ENCODE measurements around the gene SPINK5. TPM values are rescaled to one million over a fixed set of nuclear protein-coding genes. Genes with fewer than 3 reads are reported as not detected.

SPINK5 gene
- polyA plus RNA-seq, 3 donors, result not detected

DNA sequence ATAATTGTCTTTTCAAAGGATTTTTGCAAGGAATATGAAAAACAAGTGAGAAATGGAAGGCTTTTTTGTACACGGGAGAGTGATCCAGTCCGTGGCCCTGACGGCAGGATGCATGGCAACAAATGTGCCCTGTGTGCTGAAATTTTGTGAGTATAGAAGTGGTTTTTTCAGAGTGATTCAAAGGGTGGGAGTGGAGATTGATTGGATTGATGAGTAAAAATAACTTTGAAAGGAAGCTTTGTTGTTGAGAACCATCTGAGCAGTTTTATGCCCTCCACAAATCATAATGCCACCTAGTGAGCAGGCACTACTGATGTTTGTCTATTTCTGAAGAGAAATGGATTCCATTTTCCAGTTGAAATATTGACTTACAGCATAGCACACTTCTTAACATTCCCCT, 30.6 kb downstream of the SPINK5 start:
- no peaks in the 10 kb centered on the region for H3K9me3 ChIP-seq (replicated peaks in 1 of 2; ENCODE audit: control insufficient read depth in 1 of 2, insufficient read depth in 1 of 2, low read length in 2 of 2)
- peaks cover 0 to 3% (median 1%) of the 10 kb centered on the region in 3 donors for H3K27me3 Mint-ChIP-seq (ENCODE audit: low read depth in 3 of 3)
- no peak overlapping the region for H3K4me3 ChIP-seq (replicated peaks in 1 of 3; ENCODE audit: low read depth in 2 of 3, low read length in 3 of 3)
- no peaks in the 10 kb centered on the region for H3K36me3 Mint-ChIP-seq
- intact Hi-C loops (cut with micrococcal nuclease), result no loop called here
- no peaks in the 10 kb centered on the region for H3K4me1 ChIP-seq (ENCODE audit: control insufficient read depth in 1 of 2, insufficient read depth in 2 of 2, low read length in 2 of 2)
- H3K9me3 Mint-ChIP-seq, result no peaks in the 10 kb centered on the region
- H3K27me3 ChIP-seq (ENCODE audit: control insufficient read depth in 2 of 2, insufficient read depth in 2 of 2, low read length in 2 of 2), result no peaks in the 10 kb centered on the region
- H3K9ac ChIP-seq (ENCODE audit: insufficient read depth, low read length, poor library complexity, severe bottlenecking), result no peak overlapping the region
- no peak overlapping the region for H3K27ac Mint-ChIP-seq
- no peak overlapping the region for H3K4me2 ChIP-seq (replicated peaks; ENCODE audit: extremely low read depth, low read length, poor library complexity, severe bottlenecking)
- TF ChIP-seq, protein P1, sequence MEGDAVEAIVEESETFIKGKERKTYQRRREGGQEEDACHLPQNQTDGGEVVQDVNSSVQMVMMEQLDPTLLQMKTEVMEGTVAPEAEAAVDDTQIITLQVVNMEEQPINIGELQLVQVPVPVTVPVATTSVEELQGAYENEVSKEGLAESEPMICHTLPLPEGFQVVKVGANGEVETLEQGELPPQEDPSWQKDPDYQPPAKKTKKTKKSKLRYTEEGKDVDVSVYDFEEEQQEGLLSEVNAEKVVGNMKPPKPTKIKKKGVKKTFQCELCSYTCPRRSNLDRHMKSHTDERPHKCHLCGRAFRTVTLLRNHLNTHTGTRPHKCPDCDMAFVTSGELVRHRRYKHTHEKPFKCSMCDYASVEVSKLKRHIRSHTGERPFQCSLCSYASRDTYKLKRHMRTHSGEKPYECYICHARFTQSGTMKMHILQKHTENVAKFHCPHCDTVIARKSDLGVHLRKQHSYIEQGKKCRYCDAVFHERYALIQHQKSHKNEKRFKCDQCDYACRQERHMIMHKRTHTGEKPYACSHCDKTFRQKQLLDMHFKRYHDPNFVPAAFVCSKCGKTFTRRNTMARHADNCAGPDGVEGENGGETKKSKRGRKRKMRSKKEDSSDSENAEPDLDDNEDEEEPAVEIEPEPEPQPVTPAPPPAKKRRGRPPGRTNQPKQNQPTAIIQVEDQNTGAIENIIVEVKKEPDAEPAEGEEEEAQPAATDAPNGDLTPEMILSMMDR (IDR thresholded peaks at IDR 0.05), result no peak
- H4K20me1 ChIP-seq (ENCODE audit: insufficient read depth, low read length), result no peaks in the 10 kb centered on the region
- no peak for DNase-seq
- no peaks in the 10 kb centered on the region for H3K79me2 ChIP-seq (ENCODE audit: insufficient read depth, low read length)
- H2AFZ ChIP-seq (ENCODE audit: insufficient read depth, low read depth, low read length, poor library complexity, severe bottlenecking), result no peak overlapping the region
- WGBS (ENCODE audit: insufficient coverage), result 88% methylated on average over 3 of the region's 3 CpGs
- no peak overlapping the region for H3K4me3 Mint-ChIP-seq
- no peaks in the 10 kb centered on the region for H3K36me3 ChIP-seq (replicated peaks in 1 of 2; ENCODE audit: control insufficient read depth in 1 of 2, insufficient read depth in 2 of 2, low read length in 2 of 2)
- H3K4me1 Mint-ChIP-seq, result no peaks in the 10 kb centered on the region
- H3K27ac ChIP-seq (ENCODE audit: low read depth in 1 of 2, low read length in 2 of 2), result no peak overlapping the region

DNA sequence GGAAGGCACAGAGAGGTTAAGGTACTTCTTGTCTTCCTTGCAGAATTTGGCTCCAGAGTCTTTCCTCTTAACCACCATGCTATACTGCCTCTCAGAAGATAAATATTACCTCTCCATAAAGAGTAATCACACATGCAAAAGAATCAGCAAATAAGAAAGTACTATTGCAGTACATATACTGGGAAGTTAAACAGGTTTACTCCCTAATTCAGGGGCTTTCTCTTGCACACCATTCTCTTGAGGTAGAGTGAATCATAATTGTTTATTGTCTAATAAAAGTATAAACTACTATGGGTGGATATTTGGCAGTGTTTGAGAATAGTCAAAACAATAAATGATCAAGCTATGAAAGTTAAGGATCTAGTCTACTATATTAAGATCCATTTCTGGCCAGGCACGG, 40.4 kb downstream of the SPINK5 start:
- intact Hi-C loops (cut with micrococcal nuclease), result no loop called here
- WGBS (ENCODE audit: insufficient coverage), result no CpG with 5 or more reads among the region's 1 CpG
- Histone ChIP-seq H3K4me3 (replicated peaks in 1 of 3; ENCODE audit: low read depth in 2 of 3, low read length in 3 of 3) (no peak overlapping the region), H3K9ac (ENCODE audit: insufficient read depth, low read length, poor library complexity, severe bottlenecking) (no peak overlapping the region), H3K4me1 (ENCODE audit: control insufficient read depth in 1 of 2, insufficient read depth in 2 of 2, low read length in 2 of 2) (no peaks in the 10 kb centered on the region), H3K9me3 (replicated peaks in 1 of 2; ENCODE audit: control insufficient read depth in 1 of 2, insufficient read depth in 1 of 2, low read length in 2 of 2) (no peaks in the 10 kb centered on the region), H3K4me2 (replicated peaks; ENCODE audit: extremely low read depth, low read length, poor library complexity, severe bottlenecking) (no peak overlapping the region), H3K27ac (ENCODE audit: low read depth in 1 of 2, low read length in 2 of 2) (no peak overlapping the region), H3K27me3 (ENCODE audit: control insufficient read depth in 2 of 2, insufficient read depth in 2 of 2, low read length in 2 of 2) (no peaks in the 10 kb centered on the region), H2AFZ (ENCODE audit: insufficient read depth, low read depth, low read length, poor library complexity, severe bottlenecking) (no peak overlapping the region), H3K79me2 (ENCODE audit: insufficient read depth, low read length) (no peaks in the 10 kb centered on the region), H3K36me3 (replicated peaks in 1 of 2; ENCODE audit: control insufficient read depth in 1 of 2, insufficient read depth in 2 of 2, low read length in 2 of 2) (no peaks in the 10 kb centered on the region), H4K20me1 (ENCODE audit: insufficient read depth, low read length) (no peaks in the 10 kb centered on the region)
- H3K4me1 Mint-ChIP-seq, result no peaks in the 10 kb centered on the region
- H3K36me3 Mint-ChIP-seq, result no peaks in the 10 kb centered on the region
- TF ChIP-seq, protein P1 (IDR thresholded peaks at IDR 0.05), result no peak
- H3K9me3 Mint-ChIP-seq, result no peaks in the 10 kb centered on the region
- no peak overlapping the region for H3K27ac Mint-ChIP-seq
- H3K4me3 Mint-ChIP-seq, result no peak overlapping the region
- peaks cover 0 to 3% (median 0%) of the 10 kb centered on the region in 3 donors for H3K27me3 Mint-ChIP-seq (ENCODE audit: low read depth in 3 of 3)
- no peak for DNase-seq
